Neural progenitor cell (in vitro differentiated cells): ENCODE measurements around the gene GRP. TPM values are rescaled to one million over a fixed set of nuclear protein-coding genes. Genes with fewer than 3 reads are reported as not detected.

Source experiments
- DNase-seq: peaks from one replicate; pipeline ENCODE4 v3.0.0-alpha.2; 2016; ENCODE audit warnings: low spot score
- H2AFZ ChIP-seq: fragments of 200-600 bp; sonication (generic); replicated peaks from 2 replicates; pipeline ENCODE4 v1.6.1; 2016; ENCODE audit warnings: antibody characterized with exemption
- H3F3A ChIP-seq: fragments of 200-600 bp; sonication (generic); 2 replicates; pipeline ENCODE4 v1.6.1; 2016; ENCODE audit warnings: antibody characterized with exemption, low read depth
- H3K27ac ChIP-seq: fragments of 200-600 bp; sonication (generic); 2 replicates; pipeline ENCODE4 v1.5.1; 2016; ENCODE audit warnings: mild to moderate bottlenecking
- H3K27me3 ChIP-seq: fragments of 200-600 bp; sonication (generic); 2 replicates; pipeline ENCODE4 v1.6.1; 2016; ENCODE audit warnings: mild to moderate bottlenecking, moderate library complexity
- H3K36me3 ChIP-seq: fragments of 200-600 bp; sonication (generic); 2 replicates; pipeline ENCODE4 v1.5.1; 2016
- H3K4me1 ChIP-seq: fragments of 200-600 bp; sonication (generic); 2 replicates; pipeline ENCODE4 v1.6.1; 2016; ENCODE audit warnings: mixed run types
- H3K4me2 ChIP-seq: fragments of 200-600 bp; sonication (generic); 2 replicates; pipeline ENCODE4 v1.6.1; 2016
- H3K4me3 ChIP-seq: fragments of 200-600 bp; sonication (generic); 2 replicates; pipeline ENCODE4 v1.5.1; 2016
- H3K79me2 ChIP-seq: fragments of 200-600 bp; sonication (generic); 2 replicates; pipeline ENCODE4 v1.6.1; 2016; ENCODE audit warnings: low read depth
- H3K9ac ChIP-seq: fragments of 200-600 bp; sonication (generic); 2 replicates; pipeline ENCODE4 v1.6.1; 2016
- H3K9me3 ChIP-seq: fragments of 200-600 bp; sonication (generic); 2 replicates; pipeline ENCODE4 v1.5.1; 2016; ENCODE audit warnings: low read depth
- H4K20me1 ChIP-seq: fragments of 200-600 bp; sonication (generic); 2 replicates; pipeline ENCODE4 v1.6.1; 2016; ENCODE audit warnings: low read depth
- H3K27ac Mint-ChIP-seq: 3 replicates; pipeline ENCODE4 v1.8.0; 2021; ENCODE audit warnings: mixed read lengths
- H3K27me3 Mint-ChIP-seq: 2 replicates; pipeline ENCODE4 v1.8.0; 2022; ENCODE audit warnings: low read depth, mild to moderate bottlenecking, inconsistent platforms, moderate library complexity, mixed read lengths; ENCODE audit not compliant: insufficient read depth
- H3K36me3 Mint-ChIP-seq: 3 replicates; pipeline ENCODE4 v1.8.0; 2021; ENCODE audit warnings: mixed read lengths
- H3K4me1 Mint-ChIP-seq: 3 replicates; pipeline ENCODE4 v1.8.0; 2021; ENCODE audit warnings: mixed read lengths
- H3K4me3 Mint-ChIP-seq: 3 replicates; pipeline ENCODE4 v1.8.0; 2021; ENCODE audit warnings: mild to moderate bottlenecking, moderate library complexity, mixed read lengths
- H3K9me3 Mint-ChIP-seq: 3 replicates; pipeline ENCODE4 v1.8.0; 2020; ENCODE audit warnings: mixed read lengths
- CTCF ChIP-seq: fragments of 200-600 bp; sonication (generic); IDR thresholded peaks from 2 replicates; pipeline ENCODE4 v1.5.1; 2017; ENCODE audit warnings: antibody characterized with exemption, mild to moderate bottlenecking
- EZH2 ChIP-seq: fragments of 200-600 bp; sonication (generic); IDR thresholded peaks from 2 replicates; pipeline ENCODE4 v1.6.1; 2017; ENCODE audit warnings: antibody characterized with exemption, mild to moderate bottlenecking, moderate library complexity
- EZH2phosphoT487 ChIP-seq: fragments of 200-600 bp; sonication (generic); IDR thresholded peaks from 2 replicates; pipeline ENCODE4 v1.6.1; 2017; ENCODE audit warnings: antibody characterized with exemption
- total RNA-seq: library from RNA; depleted of rRNA; stranded (reverse); fragments of >200 nt; gene quantifications from 2 replicates; pipeline ENCODE4 v1.2.3, GENCODE V29; 2015; ENCODE audit warnings: low replicate concordance

The GRP gene
- total RNA-seq, 1 donor from 2014 or later: not detected

GRCh38 chr18:59180150-59180845, 39.7 kb upstream of the GRP start:
- H3K4me2 ChIP-seq: no peak overlapping the region
- H3K9ac ChIP-seq: no peak overlapping the region
- no peaks in the 10 kb centered on the region for H3K9me3 Mint-ChIP-seq
- H2AFZ ChIP-seq: no peak overlapping the region
- H3K4me3 Mint-ChIP-seq: no peak overlapping the region
- H3K79me2 ChIP-seq: no peaks in the 10 kb centered on the region
- no peak for DNase-seq
- H3K4me3 ChIP-seq: no peak overlapping the region
- no peaks in the 10 kb centered on the region for H4K20me1 ChIP-seq
- peaks cover 2% of the 10 kb centered on the region for H3K27me3 Mint-ChIP-seq
- no peaks in the 10 kb centered on the region for H3K4me1 Mint-ChIP-seq
- H3K27me3 ChIP-seq: no peaks in the 10 kb centered on the region
- no peak for TF ChIP-seq EZH2phosphoT487
- no peak for TF ChIP-seq CTCF
- no peak for TF ChIP-seq EZH2
- no peaks in the 10 kb centered on the region for H3K4me1 ChIP-seq
- H3K36me3 Mint-ChIP-seq: no peaks in the 10 kb centered on the region
- no peaks in the 10 kb centered on the region for H3K36me3 ChIP-seq
- no peaks in the 10 kb centered on the region for H3K9me3 ChIP-seq
- no peak overlapping the region for H3K27ac Mint-ChIP-seq
- no peak overlapping the region for H3K27ac ChIP-seq
- H3F3A ChIP-seq: no peaks in the 10 kb centered on the region

GRCh38 chr18:59182673-59183072, 37.3 kb upstream of the GRP start:
- H3K36me3 Mint-ChIP-seq: no peaks in the 10 kb centered on the region
- no peaks in the 10 kb centered on the region for H4K20me1 ChIP-seq

GRCh38 chr18:59189008-59189407, 30.9 kb upstream of the GRP start:
- H3K36me3 Mint-ChIP-seq: no peaks in the 10 kb centered on the region
- Histone ChIP-seq H3K36me3 (no peaks in the 10 kb centered on the region), H3K9me3 (no peaks in the 10 kb centered on the region), H3K79me2 (no peaks in the 10 kb centered on the region), H3F3A (no peaks in the 10 kb centered on the region), H3K4me1 (no peaks in the 10 kb centered on the region), H4K20me1 (no peaks in the 10 kb centered on the region), H3K27ac (no peak overlapping the region), H3K4me2 (no peak overlapping the region), H3K27me3 (no peaks in the 10 kb centered on the region), H2AFZ (no peak overlapping the region), H3K4me3 (no peak overlapping the region), H3K9ac (no peak overlapping the region)
- no peak overlapping the region for H3K4me3 Mint-ChIP-seq
- no peak for DNase-seq
- no peak for TF ChIP-seq EZH2phosphoT487
- no peak for TF ChIP-seq EZH2
- no peak for TF ChIP-seq CTCF
- H3K4me1 Mint-ChIP-seq: no peaks in the 10 kb centered on the region
- H3K27ac Mint-ChIP-seq: no peak overlapping the region
- no peaks in the 10 kb centered on the region for H3K9me3 Mint-ChIP-seq
- no peaks in the 10 kb centered on the region for H3K27me3 Mint-ChIP-seq

More at GRCh38 chr18:59182673-59183072, 37.3 kb upstream of the GRP start:
- no peak for DNase-seq
- Histone ChIP-seq H3K79me2 (no peaks in the 10 kb centered on the region), H3K4me2 (no peak overlapping the region), H3F3A (no peaks in the 10 kb centered on the region), H2AFZ (no peak overlapping the region), H3K9ac (no peak overlapping the region), H3K27me3 (no peaks in the 10 kb centered on the region), H3K36me3 (no peaks in the 10 kb centered on the region), H3K9me3 (no peaks in the 10 kb centered on the region), H3K27ac (no peak overlapping the region), H3K4me1 (no peaks in the 10 kb centered on the region), H3K4me3 (no peak overlapping the region)
- no peak overlapping the region for H3K4me3 Mint-ChIP-seq
- no peaks in the 10 kb centered on the region for H3K4me1 Mint-ChIP-seq
- TF ChIP-seq EZH2phosphoT487 (no peak), EZH2 (no peak)
- peaks cover 2% of the 10 kb centered on the region for H3K27me3 Mint-ChIP-seq
- no peaks in the 10 kb centered on the region for H3K9me3 Mint-ChIP-seq
- H3K27ac Mint-ChIP-seq: no peak overlapping the region

- no peak for DNase-seq
- Histone ChIP-seq H4K20me1 (no peaks in the 10 kb centered on the region), H3K4me1 (no peaks in the 10 kb centered on the region), H3F3A (no peaks in the 10 kb centered on the region), H3K36me3 (no peaks in the 10 kb centered on the region), H2AFZ (no peak overlapping the region), H3K4me2 (no peak overlapping the region), H3K9ac (no peak overlapping the region), H3K9me3 (no peaks in the 10 kb centered on the region), H3K4me3 (no peak overlapping the region), H3K27ac (no peak overlapping the region), H3K27me3 (no peaks in the 10 kb centered on the region), H3K79me2 (no peaks in the 10 kb centered on the region)
- Mint-ChIP-seq H3K4me3 (no peak overlapping the region), H3K27me3 (no peaks in the 10 kb centered on the region), H3K27ac (no peak overlapping the region), H3K9me3 (no peaks in the 10 kb centered on the region), H3K4me1 (no peaks in the 10 kb centered on the region), H3K36me3 (no peaks in the 10 kb centered on the region)
- no peak for TF ChIP-seq CTCF
- no peak for TF ChIP-seq EZH2phosphoT487
- no peak for TF ChIP-seq EZH2
Observed at GRCh38 chr18:59189746-59190145, 30.2 kb upstream of the GRP start.
